GM12892 (cell line): Measurements from ENCODE around the gene DDX4.

ENCODE experiments used
- POLR2A ChIP-seq: IDR thresholded peaks from 2 replicates; pipeline ENCODE4 v1.6.1; 2011; ENCODE audit warnings: low read depth, low read length, control low read depth
- POLR2AphosphoS5 ChIP-seq: IDR thresholded peaks from 2 replicates; pipeline ENCODE4 v1.6.1; 2011; ENCODE audit warnings: low read depth, low read length, control low read depth
- TAF1 ChIP-seq: IDR thresholded peaks from 2 replicates; pipeline ENCODE4 v1.6.1; 2011; ENCODE audit warnings: low read depth, mild to moderate bottlenecking, control low read depth, low read length, borderline replicate concordance

- TF ChIP-seq POLR2A = no peak
- no peak for TF ChIP-seq TAF1
- no peak for TF ChIP-seq POLR2AphosphoS5
Measured at GRCh38 chr5:55758231-55758630, 20.4 kb downstream of the DDX4 start.
